SU-DHL-6 (cell line): ENCODE results near the gene ZXDC.

Experiments
- H2AFZ ChIP-seq: fragments of 200-600 bp; sonication (generic); 2 replicates; pipeline ENCODE4 v1.6.1; 2014; ENCODE audit warnings: low read depth, mild to moderate bottlenecking, moderate library complexity, mixed read lengths, antibody characterized with exemption, low read length; ENCODE audit not compliant: severe bottlenecking
- H3F3A ChIP-seq: fragments of 200-600 bp; shearing (Covaris generic); 2 replicates; pipeline ENCODE4 v1.6.0; 2016; ENCODE audit warnings: antibody characterized with exemption, mild to moderate bottlenecking; ENCODE audit not compliant: insufficient read depth
- H3K27ac ChIP-seq: fragments of 200-600 bp; sonication (generic); 2 replicates; pipeline ENCODE4 v1.5.1; 2016; ENCODE audit warnings: low read depth, mild to moderate bottlenecking, low read length, moderate library complexity, mixed read lengths
- H3K27me3 ChIP-seq: fragments of 200-600 bp; sonication (generic), shearing (Covaris generic); 2 replicates; pipeline ENCODE4 v1.6.0; 2014; ENCODE audit warnings: mild to moderate bottlenecking, low read length
- H3K36me3 ChIP-seq: fragments of 200-600 bp; sonication (generic); 2 replicates; pipeline ENCODE4 v1.6.1; 2014; ENCODE audit warnings: mild to moderate bottlenecking, low read length, mixed read lengths
- H3K4me2 ChIP-seq: fragments of 300-600, 200-600 bp; shearing (Covaris generic), sonication (generic); 2 replicates; pipeline ENCODE4 v1.6.0; 2014; ENCODE audit warnings: low read length, low read depth, mild to moderate bottlenecking; ENCODE audit not compliant: poor library complexity, severe bottlenecking
- H3K4me3 ChIP-seq: fragments of 200-600 bp; sonication (generic); 2 replicates; pipeline ENCODE4 v1.5.1; 2014; ENCODE audit warnings: antibody characterized with exemption, low read length, mild to moderate bottlenecking, mixed read lengths; ENCODE audit not compliant: insufficient read depth, poor library complexity, severe bottlenecking
- H3K79me2 ChIP-seq: fragments of 200-600 bp; sonication (generic); 2 replicates; pipeline ENCODE4 v1.6.1; 2014; ENCODE audit warnings: mild to moderate bottlenecking, low read length, moderate library complexity; ENCODE audit not compliant: insufficient read depth
- H3K9ac ChIP-seq: fragments of 200-600 bp; sonication (generic); 2 replicates; pipeline ENCODE4 v1.7.0; 2014; ENCODE audit warnings: mild to moderate bottlenecking, low read length
- H3K9me2 ChIP-seq: fragments of 200-600 bp; sonication (generic); replicated peaks from 2 replicates; pipeline ENCODE4 v1.6.1; 2014; ENCODE audit warnings: low read length; ENCODE audit not compliant: insufficient read depth
- H3K9me3 ChIP-seq: fragments of 200-600 bp; sonication (generic); 2 replicates; pipeline ENCODE4 v1.6.1; 2014; ENCODE audit warnings: low read length, mixed read lengths; ENCODE audit not compliant: insufficient read depth
- H4K20me1 ChIP-seq: fragments of 200-600 bp; sonication (generic); 2 replicates; pipeline ENCODE4 v1.6.1; 2014; ENCODE audit warnings: low read depth, mild to moderate bottlenecking, antibody characterized with exemption, low read length, moderate library complexity, mixed read lengths
- CTCF ChIP-seq: fragments of 200-600 bp; sonication (generic); IDR thresholded peaks from one replicate; pipeline ENCODE4 v1.5.1; 2017; ENCODE audit warnings: antibody characterized with exemption, mild to moderate bottlenecking, low read length, moderate library complexity; ENCODE audit not compliant: insufficient read depth, poor library complexity, severe bottlenecking
- EZH2phosphoT487 ChIP-seq: fragments of 200-600 bp; sonication (generic), shearing (Covaris generic); conservative IDR thresholded peaks from 2 replicates; pipeline ENCODE4 v1.6.1; 2018; ENCODE audit warnings: mild to moderate bottlenecking, antibody characterized with exemption, low read length, moderate library complexity, mixed read lengths

ZXDC gene

DNA sequence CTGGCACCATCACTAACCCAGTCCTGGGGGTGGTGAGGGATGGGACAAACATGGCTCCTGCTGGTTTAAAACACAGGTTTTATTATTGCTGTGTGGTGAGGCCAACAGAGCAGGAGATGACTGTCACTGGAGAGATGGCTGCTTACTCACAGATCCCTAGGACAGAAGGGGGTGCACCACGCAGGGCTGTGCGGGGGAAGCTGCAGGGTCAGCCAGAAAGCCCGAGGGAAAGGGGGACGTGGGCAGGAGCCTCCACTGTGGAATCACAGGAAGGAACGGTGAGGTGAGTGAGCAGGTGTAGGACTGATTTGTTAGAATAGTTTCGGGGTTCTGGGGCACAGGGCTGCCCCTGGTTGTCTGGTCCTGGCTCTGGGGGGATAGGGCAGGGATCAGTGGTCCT, 73.5 kb downstream of the ZXDC start:
- no peak overlapping the region for H3K4me3 ChIP-seq
- H3K4me2 ChIP-seq = no peak overlapping the region
- H2AFZ ChIP-seq = no peak overlapping the region
- H3K9me2 ChIP-seq = no peaks in the 10 kb centered on the region
- H3K9ac ChIP-seq = no peak overlapping the region
- H3K27me3 ChIP-seq = no peaks in the 10 kb centered on the region
- no peaks in the 10 kb centered on the region for H3K9me3 ChIP-seq
- no peaks in the 10 kb centered on the region for H3F3A ChIP-seq
- no peak overlapping the region for H3K27ac ChIP-seq
- no peaks in the 10 kb centered on the region for H3K79me2 ChIP-seq
- H3K36me3 ChIP-seq = no peaks in the 10 kb centered on the region
- TF ChIP-seq CTCF (no peak), EZH2phosphoT487 (no peak)
- no peaks in the 10 kb centered on the region for H4K20me1 ChIP-seq

DNA sequence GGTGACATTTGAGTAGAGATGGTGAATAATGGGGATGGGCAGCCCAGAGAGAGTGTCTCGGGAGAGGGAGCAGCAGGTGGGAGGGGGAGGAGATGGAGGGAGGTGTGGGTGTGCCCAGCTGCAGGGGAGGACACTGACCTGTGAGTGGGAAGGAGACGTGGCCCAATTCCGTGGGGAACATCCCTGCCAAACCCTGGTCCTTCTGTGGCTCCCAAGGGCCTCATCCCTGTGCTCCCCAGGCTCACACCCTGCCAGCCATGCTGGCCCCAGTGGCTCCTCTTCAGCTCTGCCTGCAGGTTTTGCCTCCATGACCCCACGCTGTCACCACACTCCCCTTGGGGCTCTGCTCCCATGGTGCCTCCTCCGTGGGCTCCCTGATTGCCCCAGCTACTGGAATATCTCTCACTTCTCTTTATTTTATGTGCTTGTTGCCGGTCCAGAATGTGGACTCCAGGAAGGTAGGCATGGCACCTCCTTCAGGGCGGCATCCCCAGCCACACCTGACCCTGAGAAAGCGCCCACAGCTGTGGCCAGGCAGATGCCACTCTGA, 74.0 kb downstream of the ZXDC start:
- no peak overlapping the region for H3K27ac ChIP-seq
- H3K9me3 ChIP-seq = no peaks in the 10 kb centered on the region
- H3K4me3 ChIP-seq = no peak overlapping the region
- no peak overlapping the region for H2AFZ ChIP-seq
- H3K9me2 ChIP-seq = no peaks in the 10 kb centered on the region
- no peaks in the 10 kb centered on the region for H3K27me3 ChIP-seq
- no peak overlapping the region for H3K9ac ChIP-seq
- no peaks in the 10 kb centered on the region for H3K36me3 ChIP-seq
- H3F3A ChIP-seq = no peaks in the 10 kb centered on the region
- no peak overlapping the region for H3K4me2 ChIP-seq
- no peaks in the 10 kb centered on the region for H4K20me1 ChIP-seq
- TF ChIP-seq EZH2phosphoT487 (no peak), CTCF (no peak)
- H3K79me2 ChIP-seq = no peaks in the 10 kb centered on the region

- Histone ChIP-seq H2AFZ (no peak overlapping the region), H3K4me3 (no peak overlapping the region), H3F3A (no peaks in the 10 kb centered on the region), H3K9me2 (no peaks in the 10 kb centered on the region), H3K79me2 (no peaks in the 10 kb centered on the region), H3K27ac (no peak overlapping the region), H3K9me3 (no peaks in the 10 kb centered on the region), H3K27me3 (no peaks in the 10 kb centered on the region), H3K36me3 (no peaks in the 10 kb centered on the region), H3K4me2 (no peak overlapping the region), H4K20me1 (no peaks in the 10 kb centered on the region), H3K9ac (no peak overlapping the region)
- TF ChIP-seq EZH2phosphoT487 = no peak
- no peak for TF ChIP-seq CTCF
Observed at GRCh38 chr3:126399756-126400155, 75.9 kb downstream of the ZXDC start.
